ENCODE measurements around the gene ARVCF.

DNA sequence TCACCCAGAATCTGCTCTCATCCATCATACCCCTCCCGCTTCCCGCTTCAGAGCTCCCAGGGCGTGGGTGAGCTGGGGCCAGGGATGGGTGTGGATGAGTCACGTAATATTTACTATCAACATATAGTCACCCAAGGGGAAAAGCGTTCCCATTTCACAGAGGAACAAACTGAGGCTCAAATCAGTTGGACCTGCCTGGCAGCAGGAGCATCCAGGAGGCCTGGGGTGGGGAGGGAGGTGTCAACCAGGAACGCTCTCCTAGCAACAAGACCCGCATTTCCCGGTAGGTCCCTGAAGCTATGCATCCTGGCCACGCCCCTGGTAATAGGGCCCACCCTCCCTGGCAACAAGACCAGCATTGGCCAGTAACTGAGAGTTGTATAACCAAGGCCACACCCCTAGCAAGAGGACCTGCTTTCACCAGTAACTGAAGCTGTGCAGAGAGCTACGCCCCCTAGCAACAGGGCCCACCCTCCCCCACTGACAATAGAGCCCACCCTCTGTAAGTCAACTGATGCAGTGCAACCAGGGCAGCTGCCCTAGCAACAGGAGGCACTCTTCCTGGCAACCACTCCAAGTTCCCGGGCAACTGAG is 42.3 kb downstream of the ARVCF start:
- TF ChIP-seq CTCF (IDR thresholded peaks at IDR 0.05) (no peak), POLR2A (IDR thresholded peaks at IDR 0.05) (no peak)
